ENCODE data around the gene CPLANE2.

- TF ChIP-seq CTCF (conservative IDR thresholded peaks at IDR 0.05) (no peak), ZFX (IDR thresholded peaks at IDR 0.05) (no peak)
Measured at GRCh38 chr1:16189003-16189402, 48.0 kb downstream of the CPLANE2 start.
